ENCODE measurements around the gene NCOA7. TPM values are rescaled to one million over a fixed set of nuclear protein-coding genes. Genes with fewer than 3 reads are reported as not detected.

The NCOA7 gene
- total and polyA plus RNA-seq, 10 of the 15 experiments (the other 5 are each of a cell fraction or from before 2014, with no cell fraction given): 18.9 to 50.3 (median 34.2) TPM

GRCh38 chr6:125780540-125781313 is 10.0 kb upstream of the NCOA7 start (continued):
- peak; percentile 1 for TF ChIP-seq PBX3 (IDR thresholded peaks at IDR 0.05; ENCODE audit: insufficient replicate concordance, low read depth, low read length)
- TF ChIP-seq SKIL (IDR thresholded peaks at IDR 0.05; ENCODE audit: low read depth, poor library complexity, severe bottlenecking): peak; percentile 76
- peak; percentile 52; the same call in 1 of the 2 replicates for TF ChIP-seq RB1 (IDR thresholded peaks at IDR 0.05; ENCODE audit: borderline replicate concordance)
- peak; percentile 91 for TF ChIP-seq MYC (IDR thresholded peaks at IDR 0.05; ENCODE audit: insufficient read depth, insufficient read length, insufficient replicate concordance, low read length, severe bottlenecking)
- TF ChIP-seq EGR1 (IDR thresholded peaks at IDR 0.05; ENCODE audit: borderline replicate concordance in 1 of 2, low read depth in 2 of 2, low read length in 2 of 2): no peak
- no peak for TF ChIP-seq YBX1 (IDR thresholded peaks at IDR 0.05)
- TF ChIP-seq ZNF687 (IDR thresholded peaks at IDR 0.05): peak; percentile 96
- TF ChIP-seq ZSCAN29 (IDR thresholded peaks at IDR 0.05): no peak
- TF ChIP-seq SIX5 (IDR thresholded peaks at IDR 0.05; ENCODE audit: low read depth, low read length, severe bottlenecking): no peak
- TF ChIP-seq MXI1 (IDR thresholded peaks at IDR 0.05; ENCODE audit: low read depth, low read length): no peak
- no peak for TF ChIP-seq TCF12 (IDR thresholded peaks at IDR 0.05; ENCODE audit: low read depth, low read length)
- TF ChIP-seq MTA2 (IDR thresholded peaks at IDR 0.05; ENCODE audit: low read depth): no peak
- no peak for TF ChIP-seq MYB (IDR thresholded peaks at IDR 0.05; ENCODE audit: borderline replicate concordance, low read depth, low read length)
- no peak for TF ChIP-seq HDGF (IDR thresholded peaks at IDR 0.05)
- TF ChIP-seq ZNF592 (IDR thresholded peaks at IDR 0.05): no peak
- TF ChIP-seq USF1 (IDR thresholded peaks at IDR 0.05; ENCODE audit: borderline replicate concordance, extremely low read length, insufficient read depth, low read depth, low read length): no peak

Data from GM12878 (cell line).